Measurements from ENCODE around the gene AAMP. TPM values are rescaled to one million over a fixed set of nuclear protein-coding genes. Genes with fewer than 3 reads are reported as not detected.
"Not testable (repeated sequence)": the region's sequence is repeated elsewhere in the genome, so short reads cannot be mapped to it uniquely, and the experiment has no call there.

Gene AAMP
- total RNA-seq, 4 donors from 2014 or later, result 87.1 to 134 (median 96.0) TPM

GRCh38 chr2:218274586-218274985, 4.6 kb upstream of the AAMP start:
- in situ Hi-C loops (cut with MboI; ENCODE audit: low sequenced_read_pairs in 4 of 4), result loop anchor here in 2 of 4 donors (10.0 kb wide), 2 partner anchors 120 to 290 kb away; partner anchors contain the start of genes CNOT9 (in 1 of the 2), CTDSP1 (in 1 of the 2) and USP37 (in 1 of the 2)

GRCh38 chr2:218273908-218274249, 3.9 kb upstream of the AAMP start:
- in situ Hi-C loops (cut with MboI; ENCODE audit: low sequenced_read_pairs in 4 of 4), result loop anchor here in 2 of 4 donors (10.0 kb wide), 2 partner anchors 121 to 291 kb away; partner anchors contain the start of genes CNOT9 (in 1 of the 2), CTDSP1 (in 1 of the 2) and USP37 (in 1 of the 2)
- peaks cover 0 to 54% of the 10 kb centered on the region in 2 donors for H3K36me3 ChIP-seq

More at GRCh38 chr2:218274586-218274985, 4.6 kb upstream of the AAMP start:
- Histone ChIP-seq H3K27me3 (no peaks in the 10 kb centered on the region), H3K4me1 (peaks cover 27 to 33% of the 10 kb centered on the region in 2 donors), H3K27ac (peak overlapping the region; percentile 78 to 90 (median 83)), H3K36me3 (peaks cover 0 to 61% of the 10 kb centered on the region in 2 donors), H3K4me3 (no peak overlapping the region), H3K9me3 (no peaks in the 10 kb centered on the region)
- no peak for ATAC-seq
- TF ChIP-seq CTCF (IDR thresholded peaks at IDR 0.05 in 4 of 5, conservative IDR thresholded peaks at IDR 0.05 in 1 of 5) (no peak), POLR2A (IDR thresholded peaks at IDR 0.05) (no peak)
- intact Hi-C loops (cut with DNase I; ENCODE audit: low total_unique reads), result loop anchor here (5.0 to 10.0 kb wide), 2 partner anchors 87 to 1860 kb away; partner anchors contain the start of gene SMARCAL1
- no peak for DNase-seq

GRCh38 chr2:218273214-218273907, 3.4 kb upstream of the AAMP start:
- peaks cover 37 to 43% of the 10 kb centered on the region in 2 donors for H3K4me1 ChIP-seq
- peaks cover 0 to 49% of the 10 kb centered on the region in 2 donors for H3K36me3 ChIP-seq
- intact Hi-C loops (cut with DNase I; ENCODE audit: low total_unique reads), result loop anchor here (2.0 to 10.0 kb wide), 3 partner anchors 17 to 1859 kb away; partner anchors contain the start of gene SMARCAL1
- not testable (repeated sequence) for H3K9me3 ChIP-seq, ATAC-seq, DNase-seq, H3K27me3 ChIP-seq
- peak overlapping the region; percentile 78 to 90 (median 83) for H3K27ac ChIP-seq
- in situ Hi-C loops (cut with MboI; ENCODE audit: low sequenced_read_pairs in 4 of 4), result loop anchor here in 2 of 4 donors (10.0 kb wide), 2 partner anchors 121 to 291 kb away; partner anchors contain the start of genes CNOT9 (in 1 of the 2), CTDSP1 (in 1 of the 2) and USP37 (in 1 of the 2)
- peak overlapping the region in 1 of 4 donors; percentile 5 for H3K4me3 ChIP-seq

More at GRCh38 chr2:218273908-218274249, 3.9 kb upstream of the AAMP start:
- Histone ChIP-seq H3K4me1 (peaks cover 32 to 38% of the 10 kb centered on the region in 2 donors), H3K27ac (peak overlapping the region; percentile 78 to 90 (median 83)), H3K9me3 (no peaks in the 10 kb centered on the region), H3K27me3 (no peaks in the 10 kb centered on the region), H3K4me3 (no peak overlapping the region)
- intact Hi-C loops (cut with DNase I; ENCODE audit: low total_unique reads), result loop anchor here (2.0 to 10.0 kb wide), 3 partner anchors 17 to 1859 kb away; partner anchors contain the start of gene SMARCAL1
- no peak for DNase-seq
- TF ChIP-seq POLR2A (IDR thresholded peaks at IDR 0.05) (no peak), CTCF (IDR thresholded peaks at IDR 0.05 in 4 of 5, conservative IDR thresholded peaks at IDR 0.05 in 1 of 5) (no peak)
- no peak for ATAC-seq

GRCh38 chr2:218272531-218273212, 2.7 kb upstream of the AAMP start:
- ATAC-seq (peak; percentile 61), DNase-seq (peak; percentile 87 to 93)
- Histone ChIP-seq H3K36me3 (peaks cover 0 to 43% of the 10 kb centered on the region in 2 donors), H3K27me3 (no peaks in the 10 kb centered on the region), H3K27ac (peak overlapping the region; percentile 78 to 90 (median 83)), H3K4me3 (peak overlapping the region in 1 of 4 donors; percentile 5), H3K4me1 (peaks cover 38 to 47% of the 10 kb centered on the region in 2 donors), H3K9me3 (no peaks in the 10 kb centered on the region)
- in situ Hi-C loops (cut with MboI; ENCODE audit: low sequenced_read_pairs in 4 of 4), result loop anchor here in 2 of 4 donors (10.0 kb wide), 2 partner anchors 122 to 292 kb away; partner anchors contain the start of genes CNOT9 (in 1 of the 2), CTDSP1 (in 1 of the 2) and USP37 (in 1 of the 2)
- intact Hi-C loops (cut with DNase I; ENCODE audit: low total_unique reads), result loop anchor here (1.0 to 10.0 kb wide), 4 partner anchors 18 to 1858 kb away; partner anchors contain the start of gene SMARCAL1
- TF ChIP-seq POLR2A (IDR thresholded peaks at IDR 0.05) (peak in 1 of 2 donors; percentile 14), CTCF (IDR thresholded peaks at IDR 0.05 in 4 of 5, conservative IDR thresholded peaks at IDR 0.05 in 1 of 5) (peak; percentile 88 to 94 (median 91))

Measured in gastrocnemius medialis (tissue), 4 donors.